Germinal center (tissue), 1 donor: ENCODE data around the gene PILRB.
A peak's percentile ranks its signal among the peaks of the same experiment; 100 is the strongest.
"Not testable (repeated sequence)": the region's sequence is repeated elsewhere in the genome, so short reads cannot be mapped to it uniquely, and the experiment has no call there.

ENCODE experiments used
- DNase-seq: peaks from one replicate; pipeline ENCODE4 v3.0.0; 2012; ENCODE audit warnings: mixed read lengths, low spot score

Gene PILRB

GRCh38 chr7:100358027-100358856 lies at the start of gene PILRB:
PILRB (plus strand) TSS chr7:100358117; CDS start chr7:100358303, 186 bp downstream.
- DNase-seq, result no peak

- not testable (repeated sequence) for DNase-seq
Observed at GRCh38 chr7:100318329-100318728, 39.6 kb upstream of the PILRB start.

- not testable (repeated sequence) for DNase-seq
Observed at GRCh38 chr7:100321648-100322047, 36.3 kb upstream of the PILRB start.

- not testable (repeated sequence) for DNase-seq
Observed at GRCh38 chr7:100324194-100324593, 33.7 kb upstream of the PILRB start.

- DNase-seq, result not testable (repeated sequence)
Observed at GRCh38 chr7:100325671-100326070, 32.2 kb upstream of the PILRB start.

- DNase-seq, result not testable (repeated sequence)
Observed at GRCh38 chr7:100326914-100327313, 31.0 kb upstream of the PILRB start.

- peak; percentile 83 for DNase-seq
Observed at GRCh38 chr7:100335566-100336466, 22.1 kb upstream of the PILRB start.

- DNase-seq, result not testable (repeated sequence)
Observed at GRCh38 chr7:100338083-100338696, 19.7 kb upstream of the PILRB start.

GRCh38 chr7:100341286-100341685 lies 16.6 kb upstream of the PILRB start:
- not testable (repeated sequence) for DNase-seq

- DNase-seq, result no peak
Observed at GRCh38 chr7:100342765-100343164, 15.2 kb upstream of the PILRB start.

GRCh38 chr7:100344124-100344559 lies 13.8 kb upstream of the PILRB start:
- not testable (repeated sequence) for DNase-seq

GRCh38 chr7:100344560-100345287 lies 13.2 kb upstream of the PILRB start:
- DNase-seq, result not testable (repeated sequence)

GRCh38 chr7:100345288-100345672 lies 12.6 kb upstream of the PILRB start:
- not testable (repeated sequence) for DNase-seq

GRCh38 chr7:100346921-100347320 lies 11.0 kb upstream of the PILRB start:
- no peak for DNase-seq

GRCh38 chr7:100348805-100349204 lies 9.1 kb upstream of the PILRB start:
- DNase-seq, result no peak

- DNase-seq, result no peak
Observed at GRCh38 chr7:100349757-100350156, 8.2 kb upstream of the PILRB start.

- no peak for DNase-seq
Observed at GRCh38 chr7:100351657-100352058, 6.3 kb upstream of the PILRB start.

- not testable (repeated sequence) for DNase-seq
Observed at GRCh38 chr7:100352230-100352781, 5.6 kb upstream of the PILRB start.

GRCh38 chr7:100352984-100353684 lies 4.8 kb upstream of the PILRB start:
- no peak for DNase-seq

GRCh38 chr7:100353685-100354330 lies 4.1 kb upstream of the PILRB start:
- no peak for DNase-seq
